WERI-Rb-1 (cell line): ENCODE results near the gene SPECC1.

Experiments
- DNase-seq: peaks from one replicate; pipeline ENCODE4 v3.0.0-alpha.2; 2020
- H3K27ac ChIP-seq: fragments of 250-450 bp; sonication (Bioruptor Pico); 2 replicates; pipeline ENCODE4 v1.5.1; 2020; ENCODE audit warnings: mild to moderate bottlenecking, moderate library complexity
- H3K27me3 ChIP-seq: fragments of 250-450 bp; sonication (Bioruptor Pico); 2 replicates; pipeline ENCODE4 v1.5.1; 2021; ENCODE audit warnings: mild to moderate bottlenecking, low read depth, moderate library complexity; ENCODE audit not compliant: insufficient read depth, severe bottlenecking
- H3K36me3 ChIP-seq: fragments of 250-450 bp; sonication (Bioruptor Pico); 2 replicates; pipeline ENCODE4 v1.5.1; 2020; ENCODE audit warnings: mild to moderate bottlenecking, moderate library complexity
- H3K4me3 ChIP-seq: 2 replicates; pipeline ENCODE4 v1.5.1; 2011; ENCODE audit warnings: low read depth, mild to moderate bottlenecking, control low read depth, low read length
- H3K9me3 ChIP-seq: fragments of 250-450 bp; sonication (Bioruptor Pico); 2 replicates; pipeline ENCODE4 v1.5.1; 2021; ENCODE audit warnings: mild to moderate bottlenecking, moderate library complexity; ENCODE audit not compliant: severe bottlenecking
- TF ChIP-seq, protein P1 (sequence below): IDR thresholded peaks from 2 replicates; pipeline ENCODE4 v1.5.1; 2011; ENCODE audit warnings: low read depth, mild to moderate bottlenecking, control low read depth, inconsistent platforms, low read length

The SPECC1 gene

GRCh38 chr17:20128036-20128667 lies 119.0 kb downstream of the SPECC1 start:
- no peaks in the 10 kb centered on the region for H3K27me3 ChIP-seq
- no peaks in the 10 kb centered on the region for H3K9me3 ChIP-seq
- TF ChIP-seq, protein P1, sequence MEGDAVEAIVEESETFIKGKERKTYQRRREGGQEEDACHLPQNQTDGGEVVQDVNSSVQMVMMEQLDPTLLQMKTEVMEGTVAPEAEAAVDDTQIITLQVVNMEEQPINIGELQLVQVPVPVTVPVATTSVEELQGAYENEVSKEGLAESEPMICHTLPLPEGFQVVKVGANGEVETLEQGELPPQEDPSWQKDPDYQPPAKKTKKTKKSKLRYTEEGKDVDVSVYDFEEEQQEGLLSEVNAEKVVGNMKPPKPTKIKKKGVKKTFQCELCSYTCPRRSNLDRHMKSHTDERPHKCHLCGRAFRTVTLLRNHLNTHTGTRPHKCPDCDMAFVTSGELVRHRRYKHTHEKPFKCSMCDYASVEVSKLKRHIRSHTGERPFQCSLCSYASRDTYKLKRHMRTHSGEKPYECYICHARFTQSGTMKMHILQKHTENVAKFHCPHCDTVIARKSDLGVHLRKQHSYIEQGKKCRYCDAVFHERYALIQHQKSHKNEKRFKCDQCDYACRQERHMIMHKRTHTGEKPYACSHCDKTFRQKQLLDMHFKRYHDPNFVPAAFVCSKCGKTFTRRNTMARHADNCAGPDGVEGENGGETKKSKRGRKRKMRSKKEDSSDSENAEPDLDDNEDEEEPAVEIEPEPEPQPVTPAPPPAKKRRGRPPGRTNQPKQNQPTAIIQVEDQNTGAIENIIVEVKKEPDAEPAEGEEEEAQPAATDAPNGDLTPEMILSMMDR = no peak
- no peak overlapping the region for H3K27ac ChIP-seq
- H3K36me3 ChIP-seq = no peaks in the 10 kb centered on the region
- DNase-seq = no peak
- H3K4me3 ChIP-seq = no peak overlapping the region

DNA sequence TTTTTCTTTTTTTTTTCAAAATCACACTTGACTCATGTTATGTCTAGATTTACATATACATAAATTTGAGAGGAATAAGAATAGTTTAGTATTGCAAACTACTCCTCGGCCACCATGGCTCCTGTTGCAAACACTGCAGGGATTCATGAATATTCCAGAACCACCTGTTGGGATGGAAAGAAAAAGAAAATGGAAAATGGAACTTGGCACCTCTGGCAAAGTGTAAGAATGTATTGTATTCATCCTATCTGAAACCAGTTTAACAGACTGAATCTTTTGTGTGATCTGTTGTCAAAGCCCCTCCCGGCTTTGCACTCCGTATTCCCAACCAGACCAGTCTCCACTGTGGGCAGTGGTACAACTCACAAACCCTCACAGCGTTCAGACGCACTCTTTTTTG lies 124.4 kb downstream of the SPECC1 start:
- TF ChIP-seq, protein P1 = no peak
- no peaks in the 10 kb centered on the region for H3K36me3 ChIP-seq
- no peaks in the 10 kb centered on the region for H3K27me3 ChIP-seq
- H3K9me3 ChIP-seq = no peaks in the 10 kb centered on the region
- no peak overlapping the region for H3K27ac ChIP-seq
- no peak overlapping the region for H3K4me3 ChIP-seq
- DNase-seq = no peak

GRCh38 chr17:20141198-20141972 lies 132.2 kb downstream of the SPECC1 start:
- no peaks in the 10 kb centered on the region for H3K36me3 ChIP-seq
- DNase-seq = no peak
- no peaks in the 10 kb centered on the region for H3K9me3 ChIP-seq
- H3K27me3 ChIP-seq = no peaks in the 10 kb centered on the region
- H3K27ac ChIP-seq = no peak overlapping the region
- no peak overlapping the region for H3K4me3 ChIP-seq
- TF ChIP-seq, protein P1 = no peak

DNA sequence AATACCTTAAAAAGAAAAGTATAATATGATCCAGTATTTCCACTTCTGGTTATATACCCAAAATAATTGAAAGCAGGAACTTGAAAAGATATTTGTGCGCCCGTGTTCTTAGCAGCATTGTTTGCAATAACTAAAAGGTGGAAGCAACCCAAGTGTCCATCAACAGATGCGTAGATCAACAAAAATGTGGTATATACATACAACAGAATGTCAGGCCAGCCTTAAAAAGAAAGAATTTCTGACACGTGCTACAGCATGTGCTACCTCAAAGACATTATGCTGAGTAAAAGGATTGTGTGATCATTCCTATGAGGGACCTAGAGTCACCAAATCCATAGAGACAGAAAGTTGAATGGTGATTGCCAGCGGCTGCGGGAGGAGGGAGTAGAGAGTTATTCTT lies 133.1 kb downstream of the SPECC1 start:
- TF ChIP-seq, protein P1 = no peak

DNA sequence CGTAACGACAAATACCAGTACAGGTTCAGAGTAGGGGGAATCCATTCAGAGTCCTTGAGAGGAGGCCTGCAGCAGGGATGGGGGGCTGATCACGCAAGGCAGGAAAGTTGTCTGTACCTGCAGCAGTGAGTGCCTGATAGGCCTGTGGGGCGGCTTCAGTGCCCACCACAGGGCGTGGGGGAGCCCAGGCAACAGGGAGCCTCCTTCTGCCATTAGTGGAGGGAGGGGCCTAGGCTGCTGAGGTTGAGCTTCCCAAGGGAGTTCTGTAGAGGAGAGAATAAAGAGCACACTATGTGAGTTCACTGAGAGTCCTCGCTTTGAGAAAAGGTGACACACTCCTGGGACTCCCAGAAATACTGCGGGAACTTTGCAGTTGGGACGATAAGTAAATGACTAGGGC lies 134.6 kb downstream of the SPECC1 start:
- DNase-seq = no peak
- no peak overlapping the region for H3K4me3 ChIP-seq
- TF ChIP-seq, protein P1 = no peak

More for the DNA sequence above, 133.1 kb downstream of the SPECC1 start:
- Histone ChIP-seq H3K27me3 (no peaks in the 10 kb centered on the region), H3K36me3 (no peaks in the 10 kb centered on the region), H3K4me3 (no peak overlapping the region), H3K9me3 (no peaks in the 10 kb centered on the region), H3K27ac (no peak overlapping the region)
- no peak for DNase-seq

More for the DNA sequence above, 134.6 kb downstream of the SPECC1 start:
- no peak overlapping the region for H3K27ac ChIP-seq
- no peaks in the 10 kb centered on the region for H3K9me3 ChIP-seq
- H3K27me3 ChIP-seq = no peaks in the 10 kb centered on the region
- no peaks in the 10 kb centered on the region for H3K36me3 ChIP-seq
